Camera-type eye (tissue), 1 donor: ENCODE results near the gene CH25H. TPM values are rescaled to one million over a fixed set of nuclear protein-coding genes. Genes with fewer than 3 reads are reported as not detected.

Experiments used
- total RNA-seq: library from RNA; depleted of rRNA; stranded (reverse); fragments of >200 nt; gene quantifications from one replicate; pipeline ENCODE4 v1.2.3, GENCODE V29; 2014

The CH25H gene, protein sequence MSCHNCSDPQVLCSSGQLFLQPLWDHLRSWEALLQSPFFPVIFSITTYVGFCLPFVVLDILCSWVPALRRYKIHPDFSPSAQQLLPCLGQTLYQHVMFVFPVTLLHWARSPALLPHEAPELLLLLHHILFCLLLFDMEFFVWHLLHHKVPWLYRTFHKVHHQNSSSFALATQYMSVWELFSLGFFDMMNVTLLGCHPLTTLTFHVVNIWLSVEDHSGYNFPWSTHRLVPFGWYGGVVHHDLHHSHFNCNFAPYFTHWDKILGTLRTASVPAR
- 0.99 TPM for total RNA-seq

DNA sequence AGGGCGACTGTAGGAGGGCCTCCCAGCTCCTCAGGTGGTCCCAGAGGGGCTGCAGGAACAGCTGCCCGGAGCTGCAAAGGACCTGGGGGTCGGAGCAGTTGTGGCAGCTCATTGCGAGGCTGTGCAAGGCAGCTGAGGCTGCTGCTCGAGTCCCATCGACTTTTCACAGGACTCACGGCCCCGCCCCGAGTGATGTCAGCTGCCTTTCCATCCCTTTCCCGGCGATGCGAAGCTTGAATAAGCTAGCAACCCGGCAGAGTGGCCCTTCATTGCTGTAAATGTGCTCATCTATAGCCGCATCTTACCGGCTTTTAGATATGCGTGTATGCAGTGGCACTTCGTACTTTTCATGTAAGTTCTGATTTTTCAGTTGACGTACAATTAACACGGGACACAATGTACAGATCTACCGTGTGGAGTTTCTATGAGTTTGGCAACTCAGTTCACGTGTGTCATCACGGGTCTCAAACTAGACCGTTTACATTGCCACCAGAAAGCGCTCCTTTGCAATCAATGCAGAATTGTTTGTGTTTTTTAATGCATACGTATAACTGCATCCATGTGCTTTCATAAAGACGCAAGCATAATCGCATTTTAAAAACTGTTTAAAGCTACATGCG, at the start of gene CH25H:
TSS of gene CH25H (minus strand) at position 137 of the 620 bp plus-strand sequence. CDS start at position 112, 25 bp downstream.

DNA sequence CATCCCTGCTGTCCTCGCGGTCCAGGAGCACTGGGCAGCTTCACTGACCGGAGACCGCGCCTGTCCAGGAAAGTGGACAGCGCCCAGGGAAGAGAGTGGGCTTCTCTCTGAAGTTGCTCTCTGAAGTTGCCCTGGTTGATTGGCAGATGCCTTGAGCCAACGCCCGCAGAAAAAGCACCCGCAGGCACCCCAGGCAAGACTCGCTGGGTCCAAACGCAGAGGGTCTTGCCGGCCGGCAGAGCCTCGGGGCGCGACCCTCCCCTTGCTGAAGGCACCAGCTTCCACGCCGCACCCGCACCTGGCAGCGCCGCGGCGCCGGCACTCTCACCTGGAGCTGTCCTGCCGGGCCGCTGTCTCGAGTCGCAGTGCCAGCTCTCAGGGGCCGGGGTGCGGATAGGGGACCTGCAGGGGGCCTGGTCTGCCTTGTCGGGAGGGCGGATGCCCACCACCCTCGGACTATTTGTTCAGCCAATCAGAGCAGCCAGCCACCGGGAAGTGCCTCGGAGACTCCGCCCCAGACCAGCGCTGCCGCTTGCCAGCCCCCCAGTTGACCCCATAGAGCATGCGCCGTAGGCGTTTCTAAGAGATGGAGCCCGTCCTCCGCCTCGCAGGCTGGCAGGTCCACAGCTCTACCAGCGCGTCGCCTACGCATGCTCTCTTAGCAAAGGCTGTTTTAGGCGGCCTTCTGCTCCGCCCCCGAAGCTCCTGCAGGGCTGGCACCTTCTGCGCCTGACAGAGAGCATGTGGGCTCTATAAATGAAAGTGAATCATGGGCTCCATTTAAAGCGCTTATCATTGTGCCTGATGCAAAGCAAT, 44.5 kb upstream of the CH25H start, which contains the start of gene LIPA:
TSS of gene LIPA (minus strand) at position 367 of the 816 bp plus-strand sequence. CDS start 4,127 bp downstream, outside the sequence.

Other genes with a start within 250 kb of the CH25H start
- gene FAS, start 216.5 kb downstream of the CH25H start, total RNA-seq: 12.3 TPM
- gene LIPA, start 44.5 kb upstream of the CH25H start, total RNA-seq: 34.4 TPM
- 8.1 TPM for gene IFIT2, start 94.7 kb upstream of the CH25H start, total RNA-seq
- gene IFIT3, start 120.7 kb upstream of the CH25H start, total RNA-seq: 11.8 TPM
- 1.0 TPM for gene IFIT1B, start 170.7 kb upstream of the CH25H start, total RNA-seq
- 17.8 TPM for gene IFIT1, start 185.3 kb upstream of the CH25H start, total RNA-seq
- 22.2 TPM for gene IFIT5, start 207.3 kb upstream of the CH25H start, total RNA-seq